Measurements from ENCODE around the gene GALNT15.

DNA sequence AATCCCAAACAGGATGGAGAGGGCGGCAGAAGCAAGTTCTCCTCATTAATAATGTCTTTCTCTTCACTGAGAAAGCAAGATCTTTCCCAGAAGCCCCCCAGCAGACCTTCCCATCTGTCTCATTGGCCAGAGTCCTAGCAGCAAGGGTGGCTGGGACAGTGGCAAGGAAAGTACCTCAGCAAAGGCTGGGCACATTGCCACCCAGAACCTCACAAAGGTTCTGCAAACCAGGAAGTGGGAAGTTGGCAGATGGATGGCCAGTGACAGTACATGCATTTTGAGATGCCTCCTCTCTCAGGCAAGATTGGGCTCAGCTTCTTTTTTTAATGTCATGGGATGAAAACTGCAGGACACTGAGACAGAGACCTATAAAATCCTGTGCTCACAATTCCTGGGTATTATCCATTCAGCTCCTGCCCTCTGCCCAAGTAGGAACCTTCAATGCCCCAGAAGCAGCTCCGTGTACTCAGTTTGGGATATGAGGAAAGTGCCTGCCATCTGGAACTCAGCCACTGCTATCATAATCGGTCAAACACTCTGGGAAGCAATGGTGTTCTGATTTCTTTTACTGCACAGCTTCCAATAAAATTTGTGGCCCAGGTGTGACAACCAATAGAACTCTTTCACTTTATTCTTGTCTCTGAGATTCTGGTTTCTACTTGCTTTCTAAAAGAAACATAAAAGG, 64.7 kb downstream of the GALNT15 start:
- TF ChIP-seq POLR2A (IDR thresholded peaks at IDR 0.05) = no peak
- TF ChIP-seq, protein P1, sequence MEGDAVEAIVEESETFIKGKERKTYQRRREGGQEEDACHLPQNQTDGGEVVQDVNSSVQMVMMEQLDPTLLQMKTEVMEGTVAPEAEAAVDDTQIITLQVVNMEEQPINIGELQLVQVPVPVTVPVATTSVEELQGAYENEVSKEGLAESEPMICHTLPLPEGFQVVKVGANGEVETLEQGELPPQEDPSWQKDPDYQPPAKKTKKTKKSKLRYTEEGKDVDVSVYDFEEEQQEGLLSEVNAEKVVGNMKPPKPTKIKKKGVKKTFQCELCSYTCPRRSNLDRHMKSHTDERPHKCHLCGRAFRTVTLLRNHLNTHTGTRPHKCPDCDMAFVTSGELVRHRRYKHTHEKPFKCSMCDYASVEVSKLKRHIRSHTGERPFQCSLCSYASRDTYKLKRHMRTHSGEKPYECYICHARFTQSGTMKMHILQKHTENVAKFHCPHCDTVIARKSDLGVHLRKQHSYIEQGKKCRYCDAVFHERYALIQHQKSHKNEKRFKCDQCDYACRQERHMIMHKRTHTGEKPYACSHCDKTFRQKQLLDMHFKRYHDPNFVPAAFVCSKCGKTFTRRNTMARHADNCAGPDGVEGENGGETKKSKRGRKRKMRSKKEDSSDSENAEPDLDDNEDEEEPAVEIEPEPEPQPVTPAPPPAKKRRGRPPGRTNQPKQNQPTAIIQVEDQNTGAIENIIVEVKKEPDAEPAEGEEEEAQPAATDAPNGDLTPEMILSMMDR (IDR thresholded peaks at IDR 0.05) = no peak
